ENCODE results near the gene PNMA8A. TPM values are rescaled to one million over a fixed set of nuclear protein-coding genes. Genes with fewer than 3 reads are reported as not detected.

The PNMA8A gene
- total and polyA plus RNA-seq, 2 of the 8 experiments (the other 6 are each of a cell fraction or from before 2014, with no cell fraction given): 10.0 to 22.8 TPM

- no peak for TF ChIP-seq EP300 (IDR thresholded peaks at IDR 0.05; ENCODE audit: borderline replicate concordance in 1 of 2, low read depth in 2 of 2, low read length in 2 of 2)
- TF ChIP-seq SIRT6 (IDR thresholded peaks at IDR 0.05; ENCODE audit: low read length): no peak
- no peak for TF ChIP-seq SP2 (IDR thresholded peaks at IDR 0.05; ENCODE audit: low read length)
Measured at GRCh38 chr19:46426506-46427162, 44.7 kb downstream of the PNMA8A start (continued).

Data from H1 (cell line).